Mucosa of descending colon (tissue), 3 donors: Measurements from ENCODE around the gene TMEM214. TPM values are rescaled to one million over a fixed set of nuclear protein-coding genes. Genes with fewer than 3 reads are reported as not detected.

Source experiments
- ATAC-seq: fragments of 200-7000 bp; cut with Tn5 transposase; one replicate; pipeline ENCODE4 v1.9.1; 2020; ENCODE audit warnings: mild to moderate bottlenecking, moderate library complexity
- DNase-seq, 3 donors: peaks; one replicate each; pipeline ENCODE4 v3.0.0-alpha.2; 2020
- H3K36me3 ChIP-seq: fragments of 200-600 bp; one replicate; pipeline ENCODE4 v1.8.0; 2021; ENCODE audit warnings: low read depth, mild to moderate bottlenecking
- H3K4me1 ChIP-seq: fragments of 200-600 bp; one replicate; pipeline ENCODE4 v1.8.0; 2021; ENCODE audit warnings: low read depth, mild to moderate bottlenecking
- H3K4me3 ChIP-seq: fragments of 200-600 bp; one replicate; pipeline ENCODE4 v1.8.0; 2021; ENCODE audit warnings: mild to moderate bottlenecking
- H3K9me3 ChIP-seq: fragments of 200-600 bp; one replicate; pipeline ENCODE4 v1.8.0; 2021; ENCODE audit warnings: mild to moderate bottlenecking
- intact Hi-C, 2 donors: fragments of 100-400 bp; cut with DNase I in 1 of 2; cut with micrococcal nuclease in 1 of 2; formaldehyde crosslinking; loops; one replicate each; pipeline versions ENCODE4 v1.11.0 to v1.11.1; 2022; cut with DNase I, micrococcal nuclease
- total RNA-seq, 3 donors: library from RNA; stranded (reverse); fragmentation: NEBNext Ultra II Directional in 2 of 3; extraction: Animal tissue kit (Norgen Biotek cat#: 25700) in 2 of 3; gene quantifications; one replicate each; pipeline versions ENCODE4 v1.2.1 to v1.2.4, GENCODE V29; 2021 to 2023
- TF ChIP-seq, protein P1 (sequence below): fragments of 200-600 bp; IDR thresholded peaks from one replicate; pipeline ENCODE4 v1.8.0; 2022; ENCODE audit warnings: antibody characterized with exemption, mild to moderate bottlenecking
- donor health status: DM: no; HTN: no; CAD: no; lungs with moderate emphysema.
- donor health status: DM: no; HTN: no; CAD: no.
- donor health status: DM: no; HTN: yes; CAD: no.

Gene TMEM214
- total RNA-seq, 3 donors from 2014 or later = 78.9 to 93.3 (median 80.1) TPM

DNA sequence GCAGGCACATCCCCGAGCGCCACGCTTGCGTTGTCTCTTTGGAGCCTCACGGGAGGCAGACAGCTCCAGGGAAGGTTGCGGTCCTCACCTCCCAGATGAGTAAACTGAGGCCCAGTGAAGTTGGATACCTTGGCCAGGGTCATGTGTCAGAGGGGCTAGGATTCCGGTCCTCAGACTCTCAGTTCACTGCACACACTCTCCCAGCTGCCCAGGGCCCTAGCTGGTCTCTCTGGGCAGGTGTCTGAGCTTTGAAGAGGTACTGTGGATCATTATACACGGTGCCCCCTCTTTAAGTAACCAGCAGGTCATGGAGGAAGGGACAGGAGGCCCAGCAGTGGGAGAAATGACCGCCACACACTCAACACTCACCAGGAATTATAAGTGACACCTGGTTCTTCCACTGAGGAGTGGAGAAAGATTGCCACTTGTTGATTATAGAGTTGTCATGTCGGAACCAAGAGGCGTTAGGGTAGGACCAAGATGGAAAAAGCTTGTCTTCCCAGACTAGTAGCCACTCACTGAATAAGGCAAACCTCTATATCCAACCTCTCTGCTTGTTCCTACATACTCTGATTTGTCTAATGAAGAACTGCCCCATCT lies 588 bp downstream of the TMEM214 start:
- no peaks in the 10 kb centered on the region for H3K9me3 ChIP-seq
- ATAC-seq = peak; percentile 11
- intact Hi-C loops = loop anchor here in 1 of 2 donors (10.0 kb wide), 1 partner anchor 51 kb away; the partner anchor contains the start of gene KHK
- H3K4me3 ChIP-seq = peak overlapping the region; percentile 93
- no peak for DNase-seq
- TF ChIP-seq, protein P1, sequence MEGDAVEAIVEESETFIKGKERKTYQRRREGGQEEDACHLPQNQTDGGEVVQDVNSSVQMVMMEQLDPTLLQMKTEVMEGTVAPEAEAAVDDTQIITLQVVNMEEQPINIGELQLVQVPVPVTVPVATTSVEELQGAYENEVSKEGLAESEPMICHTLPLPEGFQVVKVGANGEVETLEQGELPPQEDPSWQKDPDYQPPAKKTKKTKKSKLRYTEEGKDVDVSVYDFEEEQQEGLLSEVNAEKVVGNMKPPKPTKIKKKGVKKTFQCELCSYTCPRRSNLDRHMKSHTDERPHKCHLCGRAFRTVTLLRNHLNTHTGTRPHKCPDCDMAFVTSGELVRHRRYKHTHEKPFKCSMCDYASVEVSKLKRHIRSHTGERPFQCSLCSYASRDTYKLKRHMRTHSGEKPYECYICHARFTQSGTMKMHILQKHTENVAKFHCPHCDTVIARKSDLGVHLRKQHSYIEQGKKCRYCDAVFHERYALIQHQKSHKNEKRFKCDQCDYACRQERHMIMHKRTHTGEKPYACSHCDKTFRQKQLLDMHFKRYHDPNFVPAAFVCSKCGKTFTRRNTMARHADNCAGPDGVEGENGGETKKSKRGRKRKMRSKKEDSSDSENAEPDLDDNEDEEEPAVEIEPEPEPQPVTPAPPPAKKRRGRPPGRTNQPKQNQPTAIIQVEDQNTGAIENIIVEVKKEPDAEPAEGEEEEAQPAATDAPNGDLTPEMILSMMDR = no peak
- peaks cover 6% of the 10 kb centered on the region for H3K36me3 ChIP-seq
- peaks cover 14% of the 10 kb centered on the region for H3K4me1 ChIP-seq

DNA sequence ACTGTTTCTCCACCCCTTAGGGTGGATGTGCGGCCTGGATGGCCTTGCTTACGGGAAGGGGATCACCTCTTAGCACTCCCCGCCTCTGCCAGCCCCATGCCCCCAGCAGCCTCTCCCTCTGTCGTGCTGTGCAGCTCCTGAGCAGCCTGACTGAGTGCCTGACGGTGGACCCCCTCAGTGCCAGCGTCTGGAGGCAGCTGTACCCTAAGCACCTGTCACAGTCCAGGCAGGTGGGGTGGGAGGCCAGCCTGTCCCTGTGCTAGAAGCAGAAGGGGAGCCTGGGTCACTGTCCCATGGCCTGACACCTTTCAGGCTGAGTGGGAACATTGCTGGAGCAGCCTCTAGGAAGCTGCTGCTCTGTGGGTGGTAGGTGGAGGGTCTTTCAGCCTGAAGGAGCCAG lies 5.2 kb downstream of the TMEM214 start:
- no peak for ATAC-seq
- Histone ChIP-seq H3K4me1 (peaks cover 26% of the 10 kb centered on the region), H3K9me3 (no peaks in the 10 kb centered on the region), H3K36me3 (peaks cover 20% of the 10 kb centered on the region), H3K4me3 (no peak overlapping the region)
- no peak for DNase-seq
- TF ChIP-seq, protein P1 = no peak
- intact Hi-C loops = loop anchor here in 1 of 2 donors (10.0 kb wide), 1 partner anchor 47 kb away; the partner anchor contains the start of gene KHK

DNA sequence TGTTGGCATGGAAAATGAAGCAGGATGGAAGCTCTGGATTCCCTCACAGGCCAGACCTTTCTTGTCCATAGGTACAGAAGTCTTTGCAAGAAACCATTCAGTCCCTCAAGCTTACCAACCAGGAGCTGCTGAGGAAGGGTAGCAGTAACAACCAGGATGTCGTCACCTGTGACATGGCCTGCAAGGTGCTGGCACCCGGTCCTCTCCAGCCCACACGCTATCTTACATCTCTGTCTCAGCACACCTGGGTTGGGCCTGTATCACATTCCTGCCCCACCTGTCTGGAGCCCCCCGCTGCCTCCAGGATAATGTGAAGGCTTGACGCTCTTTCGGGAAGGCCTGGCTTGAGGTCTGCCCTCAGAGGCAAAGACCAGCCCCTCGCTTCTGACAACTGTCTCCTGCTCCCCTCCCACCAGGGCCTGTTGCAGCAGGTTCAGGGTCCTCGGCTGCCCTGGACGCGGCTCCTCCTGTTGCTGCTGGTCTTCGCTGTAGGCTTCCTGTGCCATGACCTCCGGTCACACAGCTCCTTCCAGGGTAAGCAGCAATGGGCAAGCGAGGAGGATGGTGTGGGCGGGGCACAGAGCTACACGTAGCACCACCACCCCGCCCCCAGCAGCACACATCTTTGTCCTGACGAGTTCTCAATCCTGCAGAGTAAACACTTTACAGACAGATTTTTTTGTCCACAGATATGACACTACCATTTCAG lies 6.0 kb downstream of the TMEM214 start:
- no peak for DNase-seq
- H3K4me1 ChIP-seq = peaks cover 30% of the 10 kb centered on the region
- H3K36me3 ChIP-seq = peaks cover 20% of the 10 kb centered on the region
- TF ChIP-seq, protein P1 = no peak
- H3K4me3 ChIP-seq = no peak overlapping the region
- no peak for ATAC-seq
- intact Hi-C loops = loop anchor here in 1 of 2 donors (10.0 kb wide), 1 partner anchor 46 kb away; the partner anchor contains the start of gene KHK
- H3K9me3 ChIP-seq = no peaks in the 10 kb centered on the region

DNA sequence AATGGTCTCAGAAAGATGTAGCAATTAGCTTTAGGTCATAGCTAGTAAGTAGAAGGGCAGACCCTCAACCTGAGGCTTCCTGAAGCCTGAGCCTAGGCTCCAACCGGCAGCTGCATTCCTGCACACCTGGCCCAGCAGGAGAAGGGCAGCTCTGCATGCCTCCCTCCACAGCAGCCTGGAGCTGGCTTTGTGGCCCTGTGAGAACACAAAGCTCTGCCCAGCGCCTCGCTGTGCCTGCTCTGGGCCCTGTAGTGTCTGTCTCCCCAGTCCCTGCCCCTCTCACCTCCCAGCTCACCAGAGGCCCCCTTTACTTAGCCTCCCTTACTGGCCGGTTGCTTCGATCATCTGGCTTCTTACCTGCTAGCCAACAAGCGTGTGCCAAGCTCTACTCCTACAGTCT lies 6.7 kb downstream of the TMEM214 start:
- Histone ChIP-seq H3K4me3 (no peak overlapping the region), H3K4me1 (peaks cover 24% of the 10 kb centered on the region), H3K36me3 (peaks cover 20% of the 10 kb centered on the region), H3K9me3 (no peaks in the 10 kb centered on the region)
- intact Hi-C loops = loop anchor here in 1 of 2 donors (10.0 kb wide), 1 partner anchor 45 kb away; the partner anchor contains the start of gene KHK
- DNase-seq = no peak
- no peak for ATAC-seq
- TF ChIP-seq, protein P1 = no peak

DNA sequence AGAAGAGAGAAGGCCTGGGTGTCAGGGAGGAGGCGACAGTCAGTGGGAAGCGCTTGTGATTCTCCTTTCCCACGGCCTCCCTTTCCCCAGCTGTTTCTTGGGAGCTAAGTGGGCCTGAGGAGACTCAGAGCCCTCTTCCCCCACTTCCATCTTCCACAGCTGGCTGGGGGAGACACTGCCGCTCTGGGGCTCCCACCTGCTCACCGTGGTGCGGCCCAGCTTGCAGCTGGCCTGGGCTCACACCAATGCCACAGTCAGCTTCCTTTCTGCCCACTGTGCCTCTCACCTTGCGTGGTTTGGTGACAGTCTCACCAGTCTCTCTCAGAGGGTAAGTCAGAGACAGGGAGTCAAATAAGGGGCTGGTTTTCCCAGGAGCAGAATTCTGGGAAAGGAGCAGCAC lies 7.1 kb downstream of the TMEM214 start:
- DNase-seq = no peak
- TF ChIP-seq, protein P1 = no peak
- Histone ChIP-seq H3K36me3 (peaks cover 20% of the 10 kb centered on the region), H3K4me3 (no peak overlapping the region), H3K4me1 (peaks cover 19% of the 10 kb centered on the region), H3K9me3 (no peaks in the 10 kb centered on the region)
- intact Hi-C loops = loop anchor here in 1 of 2 donors (10.0 kb wide), 1 partner anchor 45 kb away; the partner anchor contains the start of gene KHK
- ATAC-seq = no peak
